Measurements from ENCODE around the gene CBARP.
A peak's percentile ranks its signal among the peaks of the same experiment; 100 is the strongest.

The CBARP gene

GRCh38 chr19:1259876-1260748 lies 22.3 kb upstream of the CBARP start (continued):
- TF ChIP-seq GLIS2 (tag by site-specific recombination; IDR thresholded peaks at IDR 0.05), result peak; percentile 93
- peak; percentile 68; the same call in 1 of the 2 replicates for TF ChIP-seq ZNF639 (tag by site-specific recombination; IDR thresholded peaks at IDR 0.05)
- no peak for TF ChIP-seq ZNF76 (tag by site-specific recombination; IDR thresholded peaks at IDR 0.05; ENCODE audit: borderline replicate concordance, low read depth)
- TF ChIP-seq EGR2 (tag by site-specific recombination; IDR thresholded peaks at IDR 0.05; ENCODE audit: low read depth), result peak; percentile 84
- no peak for TF ChIP-seq MZF1 (tag by site-specific recombination; IDR thresholded peaks at IDR 0.05; ENCODE audit: borderline replicate concordance)
- TF ChIP-seq ZBTB7A (tag by site-specific recombination; IDR thresholded peaks at IDR 0.05; ENCODE audit: low read depth), result peak; percentile 85; the same call in 1 of the 2 replicates
- peak; percentile 68; the same call in 1 of the 2 replicates for TF ChIP-seq HIC1 (tag by site-specific recombination; IDR thresholded peaks at IDR 0.05)
- peak; percentile 28 for TF ChIP-seq ZEB2 (tag by site-specific recombination; IDR thresholded peaks at IDR 0.05)
- TF ChIP-seq PRDM10 (tag by site-specific recombination; IDR thresholded peaks at IDR 0.05), result peak; percentile 96; the same call in 1 of the 2 replicates
- peak; percentile 93 for TF ChIP-seq ZBTB10 (tag by site-specific recombination; IDR thresholded peaks at IDR 0.05)
- TF ChIP-seq ZNF184 (tag by site-specific recombination; IDR thresholded peaks at IDR 0.05), result no peak
- peak; percentile 55; the same call in 1 of the 2 replicates for TF ChIP-seq KLF7 (tag by site-specific recombination; IDR thresholded peaks at IDR 0.05; ENCODE audit: borderline replicate concordance)
- 0 out of 2 replicates have a peak, but pooled peaks have one; percentile 31 for TF ChIP-seq ZNF580 (tag by site-specific recombination; IDR thresholded peaks at IDR 0.05)
- TF ChIP-seq ZFHX2 (tag by site-specific recombination; conservative IDR thresholded peaks at IDR 0.05), result peak; percentile 93
- TF ChIP-seq ZNF324 (tag by site-specific recombination; IDR thresholded peaks at IDR 0.05), result peak; percentile 40; the same call in 1 of the 2 replicates
- no peak for TF ChIP-seq ZBTB44 (tag by site-specific recombination; IDR thresholded peaks at IDR 0.05)
- peak; percentile 46 for TF ChIP-seq GLIS1 (tag by site-specific recombination; IDR thresholded peaks at IDR 0.05)
- peak; percentile 82; the same call in 1 of the 2 replicates for TF ChIP-seq BCL11A (tag by site-specific recombination; IDR thresholded peaks at IDR 0.05; ENCODE audit: low read depth)
- peak; percentile 29 for TF ChIP-seq SP2 (tag by site-specific recombination; IDR thresholded peaks at IDR 0.05)
- TF ChIP-seq BCL11B (tag by site-specific recombination; IDR thresholded peaks at IDR 0.05; ENCODE audit: low read depth), result peak; percentile 88
- TF ChIP-seq ZNF660 (tag by site-specific recombination; IDR thresholded peaks at IDR 0.05), result 0 out of 2 replicates have a peak, but pooled peaks have one; percentile 17
- no peak for TF ChIP-seq ZNF488 (tag by site-specific recombination; IDR thresholded peaks at IDR 0.05)
- 0 out of 2 replicates have a peak, but pooled peaks have one; percentile 36 for TF ChIP-seq ZNF2 (tag by site-specific recombination; IDR thresholded peaks at IDR 0.05)
- TF ChIP-seq ZBTB8A (tag by site-specific recombination; IDR thresholded peaks at IDR 0.05), result peak; percentile 75
- TF ChIP-seq KLF8 (tag by site-specific recombination; IDR thresholded peaks at IDR 0.05), result peak; percentile 70; the same call in 1 of the 2 replicates

Data from HEK293 (cell line).